ENCODE data around the gene KRT20. TPM values are rescaled to one million over a fixed set of nuclear protein-coding genes. Genes with fewer than 3 reads are reported as not detected.
A peak's percentile ranks its signal among the peaks of the same experiment; 100 is the strongest.

The KRT20 gene
- polyA plus RNA-seq, 1 donor (not counting 4 experiments of a cell fraction or from before 2014, with no cell fraction given) = not detected

GRCh38 chr17:40903129-40903847 lies 18.2 kb upstream of the KRT20 start:
- Histone ChIP-seq H3K79me2 (ENCODE audit: control insufficient read depth, insufficient read depth, low read length) (no peaks in the 10 kb centered on the region), H2AFZ (ENCODE audit: control insufficient read depth, low read length) (no peak overlapping the region), H3K27me3 (ENCODE audit: control insufficient read depth, extremely low read depth, insufficient read depth, low read length) (no peaks in the 10 kb centered on the region), H3K9me1 (ENCODE audit: control insufficient read depth, extremely low read depth, insufficient read depth, low read length) (no peaks in the 10 kb centered on the region), H3K27ac (ENCODE audit: control insufficient read depth, insufficient read depth, low read length) (peak overlapping the region; percentile 27), H3K9me3 (ENCODE audit: control insufficient read depth, low read depth, low read length) (no peaks in the 10 kb centered on the region), H3K9ac (ENCODE audit: control insufficient read depth, extremely low read depth, insufficient read depth, low read length) (no peak overlapping the region), H3K4me3 (ENCODE audit: control insufficient read depth in 2 of 3, extremely low read depth in 1 of 3, insufficient read depth in 2 of 3, low read depth in 1 of 3, low read length in 3 of 3) (no peak overlapping the region), H3K4me1 (ENCODE audit: control insufficient read depth, extremely low read depth, insufficient read depth, low read length) (peaks cover 20% of the 10 kb centered on the region), H3K36me3 (ENCODE audit: control insufficient read depth in 2 of 2, extremely low read depth in 1 of 2, insufficient read depth in 2 of 2, low read length in 2 of 2) (no peaks in the 10 kb centered on the region), H4K20me1 (ENCODE audit: control insufficient read depth, extremely low read depth, insufficient read depth, low read length) (no peaks in the 10 kb centered on the region), H3K4me2 (ENCODE audit: control insufficient read depth, extremely low read depth, insufficient read depth, low read depth, low read length) (peak overlapping the region; percentile 7)
- dilution Hi-C loops (cut with MboI; ENCODE audit: extremely low pct_ligation_motif_present, low sequenced_read_pairs) = no loop called here
- FAIRE-seq (no peak), DNase-seq (ENCODE audit: low read depth, low spot score) (no peak)
- TF ChIP-seq EZH2 (IDR thresholded peaks at IDR 0.05; ENCODE audit: low read length) = no peak
- TF ChIP-seq CTCF (optimal IDR thresholded peaks at IDR 0.05 in 1 of 3, IDR thresholded peaks at IDR 0.05 in 1 of 3, conservative IDR thresholded peaks at IDR 0.05 in 1 of 3; ENCODE audit: extremely low read depth in 1 of 3, insufficient read depth in 2 of 3, low read length in 3 of 3) = no peak

- Histone ChIP-seq H4K20me1 (ENCODE audit: control insufficient read depth, extremely low read depth, insufficient read depth, low read length) (no peaks in the 10 kb centered on the region), H3K9ac (ENCODE audit: control insufficient read depth, extremely low read depth, insufficient read depth, low read length) (peak overlapping the region; percentile 29), H3K9me3 (ENCODE audit: control insufficient read depth, low read depth, low read length) (no peaks in the 10 kb centered on the region), H3K79me2 (ENCODE audit: control insufficient read depth, insufficient read depth, low read length) (no peaks in the 10 kb centered on the region), H3K27me3 (ENCODE audit: control insufficient read depth, extremely low read depth, insufficient read depth, low read length) (no peaks in the 10 kb centered on the region), H3K36me3 (ENCODE audit: control insufficient read depth in 2 of 2, extremely low read depth in 1 of 2, insufficient read depth in 2 of 2, low read length in 2 of 2) (no peaks in the 10 kb centered on the region), H3K4me3 (ENCODE audit: control insufficient read depth in 2 of 3, extremely low read depth in 1 of 3, insufficient read depth in 2 of 3, low read depth in 1 of 3, low read length in 3 of 3) (no peak overlapping the region), H2AFZ (ENCODE audit: control insufficient read depth, low read length) (no peak overlapping the region), H3K4me1 (ENCODE audit: control insufficient read depth, extremely low read depth, insufficient read depth, low read length) (peaks cover 20% of the 10 kb centered on the region), H3K9me1 (ENCODE audit: control insufficient read depth, extremely low read depth, insufficient read depth, low read length) (no peaks in the 10 kb centered on the region), H3K4me2 (ENCODE audit: control insufficient read depth, extremely low read depth, insufficient read depth, low read depth, low read length) (peak overlapping the region; percentile 33), H3K27ac (ENCODE audit: control insufficient read depth, insufficient read depth, low read length) (peak overlapping the region; percentile 74)
- no peak for TF ChIP-seq EZH2 (IDR thresholded peaks at IDR 0.05; ENCODE audit: low read length)
- no peak for TF ChIP-seq CTCF (optimal IDR thresholded peaks at IDR 0.05 in 1 of 3, IDR thresholded peaks at IDR 0.05 in 1 of 3, conservative IDR thresholded peaks at IDR 0.05 in 1 of 3; ENCODE audit: extremely low read depth in 1 of 3, insufficient read depth in 2 of 3, low read length in 3 of 3)
- FAIRE-seq = no peak
- dilution Hi-C loops (cut with MboI; ENCODE audit: extremely low pct_ligation_motif_present, low sequenced_read_pairs) = no loop called here
- DNase-seq (ENCODE audit: low read depth, low spot score) = no peak
Measured at GRCh38 chr17:40902498-40902897, 17.5 kb upstream of the KRT20 start.

Data from keratinocyte (primary cell).